ENCODE measurements around the gene ZKSCAN7.

GRCh38 chr3:44571024-44571423 is 16.0 kb downstream of the ZKSCAN7 start:
- TF ChIP-seq CTCF (IDR thresholded peaks at IDR 0.05) = no peak
- TF ChIP-seq POLR2A (IDR thresholded peaks at IDR 0.05) = no peak

Measured in transverse colon (tissue), 3 donors.